IMR-90 (cell line): ENCODE measurements around the gene RAB33B. TPM values are rescaled to one million over a fixed set of nuclear protein-coding genes. Genes with fewer than 3 reads are reported as not detected.
A peak's percentile ranks its signal among the peaks of the same experiment; 100 is the strongest.

Source experiments
- ATAC-seq: fragments of 200-7000 bp; cut with Tn5 transposase; 2 replicates; pipeline ENCODE4 v1.9.1; 2020; ENCODE audit warnings: low read depth, mild to moderate bottlenecking, moderate library complexity
- BruUV-seq: library from RNA; stranded (reverse); fragments of 400-500 nt; replicated peaks from 2 replicates; lab custom pipeline; 2021; lab: Mats Ljungman, UMichigan
- CTCF ChIA-PET: fragments of 300-600 bp; formaldehyde crosslinking; extraction: SDS; loops from one replicate; lab custom pipeline; 2021; ENCODE audit warnings: antibody characterized with exemption; lab: Yijun Ruan, JAX
- POLR2A ChIA-PET: fragments of 300-600 bp; sonication (Branson Sonifier 250); formaldehyde crosslinking; loops from one replicate; lab custom pipeline; 2022; ENCODE audit warnings: antibody characterized with exemption; ENCODE audit not compliant: unreplicated experiment; lab: Charles Lee
- DNase-seq: peaks from one replicate; pipeline ENCODE4 v3.0.0; 2013
- H2AFZ ChIP-seq: replicated peaks from 2 replicates; pipeline ENCODE3; 2013; ENCODE audit warnings: low read length, mild to moderate bottlenecking; ENCODE audit not compliant: poor library complexity
- H2AK5ac ChIP-seq: 2 replicates; pipeline ENCODE4 v1.6.1; 2013; ENCODE audit warnings: low read depth, low read length, inconsistent platforms
- H2AK9ac ChIP-seq: replicated peaks from 2 replicates; pipeline ENCODE3; 2013; ENCODE audit warnings: mild to moderate bottlenecking, low read depth, low read length, moderate library complexity; ENCODE audit not compliant: poor library complexity
- H2BK120ac ChIP-seq: 2 replicates; pipeline ENCODE4 v1.6.1; 2013; ENCODE audit warnings: low read depth, low read length, inconsistent platforms
- H2BK15ac ChIP-seq: 3 replicates; pipeline ENCODE4 v1.6.1; 2013; ENCODE audit warnings: low read depth, low read length, inconsistent platforms
- H2BK20ac ChIP-seq: 2 replicates; pipeline ENCODE4 v1.6.1; 2013; ENCODE audit warnings: low read depth, mild to moderate bottlenecking, inconsistent platforms, low read length, moderate library complexity
- H2BK5ac ChIP-seq: 2 replicates; pipeline ENCODE4 v1.6.1; 2013; ENCODE audit warnings: mild to moderate bottlenecking, low read depth, low read length, inconsistent platforms; ENCODE audit not compliant: poor library complexity, severe bottlenecking
- H3K14ac ChIP-seq: replicated peaks from 2 replicates; pipeline ENCODE4 v1.6.1; 2013; ENCODE audit warnings: low read depth, low read length, inconsistent platforms
- H3K18ac ChIP-seq: 2 replicates; pipeline ENCODE4 v1.6.1; 2013; ENCODE audit warnings: low read depth, low read length, control low read depth
- H3K23ac ChIP-seq: 2 replicates; pipeline ENCODE4 v1.6.1; 2013; ENCODE audit warnings: low read depth, low read length, inconsistent platforms
- H3K27ac ChIP-seq: 2 replicates; pipeline ENCODE4 v1.5.1; 2013; ENCODE audit warnings: mild to moderate bottlenecking, control low read depth, low read length; ENCODE audit not compliant: insufficient read depth
- H3K27me3 ChIP-seq: 2 replicates; pipeline ENCODE4 v1.6.1; 2013; ENCODE audit warnings: low read length; ENCODE audit not compliant: control insufficient read depth, insufficient read depth
- H3K36me3 ChIP-seq: 2 replicates; pipeline ENCODE4 v1.6.1; 2013; ENCODE audit warnings: low read length, mixed read lengths; ENCODE audit not compliant: control insufficient read depth, insufficient read depth
- H3K4ac ChIP-seq: 2 replicates; pipeline ENCODE4 v1.6.1; 2013; ENCODE audit warnings: low read depth, low read length, inconsistent platforms
- H3K4me1 ChIP-seq: 2 replicates; pipeline ENCODE4 v1.6.1; 2013; ENCODE audit warnings: low read length, mixed read lengths; ENCODE audit not compliant: control insufficient read depth, insufficient read depth
- H3K4me2 ChIP-seq: 2 replicates; pipeline ENCODE4 v1.6.1; 2013; ENCODE audit warnings: low read depth, mild to moderate bottlenecking, control low read depth, low read length, moderate library complexity
- H3K4me3 ChIP-seq: 2 replicates; pipeline ENCODE4 v1.5.1; 2013; ENCODE audit warnings: low read depth, mild to moderate bottlenecking, control low read depth, low read length, moderate library complexity; ENCODE audit not compliant: insufficient read depth
- H3K56ac ChIP-seq: 2 replicates; pipeline ENCODE4 v1.6.1; 2013; ENCODE audit warnings: low read length, inconsistent platforms; ENCODE audit not compliant: insufficient read depth; ENCODE audit errors: extremely low read depth
- H3K79me1 ChIP-seq, 2 experiments: 2 replicates each; pipeline ENCODE4 v1.6.1; 2013; ENCODE audit warnings: low read length in 2 of 2, inconsistent platforms in 1 of 2, low read depth in 1 of 2
- H3K9ac ChIP-seq: 2 replicates; pipeline ENCODE4 v1.6.1; 2013; ENCODE audit warnings: low read depth, low read length, control low read depth
- H3K9me1 ChIP-seq: 2 replicates; pipeline ENCODE4 v1.6.1; 2013; ENCODE audit warnings: low read length, inconsistent platforms; ENCODE audit not compliant: insufficient read depth
- H3K9me3 ChIP-seq: 2 replicates; pipeline ENCODE4 v1.6.1; 2013; ENCODE audit warnings: low read length; ENCODE audit not compliant: control insufficient read depth, insufficient read depth
- H4K20me1 ChIP-seq: 2 replicates; pipeline ENCODE4 v1.6.1; 2013; ENCODE audit warnings: low read length, inconsistent platforms; ENCODE audit not compliant: insufficient read depth
- H4K5ac ChIP-seq: 2 replicates; pipeline ENCODE4 v1.6.1; 2013; ENCODE audit warnings: mild to moderate bottlenecking, low read depth, low read length, control low read depth
- H4K8ac ChIP-seq, 2 experiments: 2 replicates each; pipeline ENCODE4 v1.6.1; 2013; ENCODE audit warnings: low read depth in 2 of 2, low read length in 2 of 2, control low read depth in 1 of 2, inconsistent platforms in 1 of 2
- H4K91ac ChIP-seq: 2 replicates; pipeline ENCODE4 v1.6.1; 2013; ENCODE audit warnings: low read depth, low read length, inconsistent platforms; ENCODE audit not compliant: insufficient read depth
- CEBPB ChIP-seq: IDR thresholded peaks from 2 replicates; pipeline ENCODE4 v1.6.1; 2012; ENCODE audit warnings: low read depth, low read length, improper control_type of control experiment
- FOS ChIP-seq: fragments of 150-350 bp; IDR thresholded peaks from 2 replicates; pipeline ENCODE4 v1.6.1; 2016; ENCODE audit warnings: low read depth, low read length
- MAFK ChIP-seq: IDR thresholded peaks from 2 replicates; pipeline ENCODE4 v1.6.1; 2012; ENCODE audit warnings: low read depth, low read length, improper control_type of control experiment
- MAZ ChIP-seq: IDR thresholded peaks from 2 replicates; pipeline ENCODE4 v1.6.1; 2012; ENCODE audit warnings: low read depth, mild to moderate bottlenecking, low read length, improper control_type of control experiment, moderate library complexity, borderline replicate concordance
- MXI1 ChIP-seq: IDR thresholded peaks from 2 replicates; pipeline ENCODE4 v1.6.1; 2012; ENCODE audit warnings: low read depth, mild to moderate bottlenecking, low read length, moderate library complexity, borderline replicate concordance
- NFE2L2 ChIP-seq: fragments of 150-350 bp; IDR thresholded peaks from 2 replicates; pipeline ENCODE4 v1.6.1; 2016; ENCODE audit warnings: low read depth, mild to moderate bottlenecking, low read length
- POLR2A ChIP-seq: IDR thresholded peaks from 2 replicates; pipeline ENCODE4 v1.6.1; 2012; ENCODE audit warnings: mild to moderate bottlenecking, low read depth, low read length
- RAD21 ChIP-seq: IDR thresholded peaks from 2 replicates; pipeline ENCODE4 v1.6.1; 2012; ENCODE audit warnings: low read length, improper control_type of control experiment
- SMC3 ChIP-seq: fragments of 150-350 bp; IDR thresholded peaks from 2 replicates; pipeline ENCODE4 v1.6.1; 2016; ENCODE audit warnings: low read depth, mild to moderate bottlenecking, antibody characterized with exemption, low read length, moderate library complexity
- WGBS, 2 experiments: methylation state at CpG; one replicate each; pipeline versions ENCODE4 v1.1.5 to v1.1.7; 2013; ENCODE audit warnings: missing lambda C conversion rate in 2 of 2; ENCODE audit not compliant: insufficient read length in 1 of 2; ENCODE audit errors: extremely low coverage in 2 of 2; 5-methylcytosine and 5-hydroxymethylcytosine counted together
- dilution Hi-C: fragments of 300-500 bp; cut with HindIII; formaldehyde crosslinking; loops from one replicate; pipeline ENCODE4 v1.14.3; 2018; ENCODE audit warnings: low sequenced_read_pairs; ENCODE audit not compliant: unreplicated experiment
- in situ Hi-C: fragments of 300-500 bp; cut with MboI; formaldehyde crosslinking; loops from 3 replicates; pipeline ENCODE4 v1.14.3; 2019; ENCODE audit warnings: low sequenced_read_pairs, inconsistent platforms, mixed read lengths
- intact Hi-C: fragments of 100-400 bp; cut with micrococcal nuclease; formaldehyde crosslinking; loops from 2 replicates; pipeline ENCODE4 v1.10.0; 2022
- polyA plus RNA-seq, 3 experiments: library from polyadenylated mRNA; depleted of rRNA; stranded (reverse); fragments of >200 nt; gene quantifications; 2 replicates each; pipeline ENCODE4 v1.2.3, GENCODE V29; 2012; ENCODE audit warnings: low replicate concordance in 1 of 3
- total RNA-seq: library from RNA; depleted of rRNA; stranded (reverse); fragments of >200 nt; gene quantifications from 2 replicates; pipeline ENCODE4 v1.2.3, GENCODE V29; 2012
- TF ChIP-seq, protein P1 (sequence below): conservative IDR thresholded peaks from 2 replicates; pipeline ENCODE4 v1.5.1; 2012; ENCODE audit warnings: mild to moderate bottlenecking, low read depth, low read length, improper control_type of control experiment
- TF ChIP-seq, protein P2 (sequence below): fragments of 150-350 bp; IDR thresholded peaks from 2 replicates; pipeline ENCODE4 v1.6.1; 2017; ENCODE audit warnings: mild to moderate bottlenecking, antibody characterized with exemption, low read length, low read depth
- TF ChIP-seq, protein P3 (sequence below): fragments of 150-350 bp; IDR thresholded peaks from 2 replicates; pipeline ENCODE4 v1.6.1; 2016; ENCODE audit warnings: low read depth, mild to moderate bottlenecking, low read length, moderate library complexity, borderline replicate concordance

The RAB33B gene
- total and polyA plus RNA-seq, 2 of the 4 experiments (the other 2 are of a cell fraction), result 3.7 to 7.3 TPM

DNA sequence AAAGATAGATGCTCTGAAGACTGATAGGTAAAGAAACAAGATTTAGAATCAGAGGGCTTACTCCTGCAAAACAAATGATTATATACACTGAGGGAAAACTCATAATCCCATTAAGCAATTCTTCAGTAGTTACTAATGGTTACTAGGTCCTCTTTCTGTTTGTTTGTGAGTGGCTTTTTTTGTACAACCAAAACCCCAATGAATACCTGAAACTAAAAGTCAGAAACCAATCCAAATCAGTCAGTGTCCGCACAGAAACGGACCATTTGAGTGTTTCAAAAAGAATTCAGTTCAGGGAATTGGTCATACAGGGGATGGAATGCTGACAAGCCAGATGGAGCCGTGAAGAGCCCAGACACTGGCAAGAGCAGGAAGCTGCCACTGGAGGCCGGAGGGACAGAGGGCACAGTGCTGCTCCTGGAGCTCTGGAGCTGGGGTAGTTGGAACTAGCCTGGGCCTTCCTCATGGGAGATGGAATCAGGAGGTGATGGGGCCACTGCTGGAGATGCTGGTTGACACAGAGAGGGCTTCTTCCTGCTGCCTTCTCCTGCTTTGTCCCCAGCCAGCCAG lies 70.2 kb downstream of the RAB33B start:
- H3K9me1 ChIP-seq, result peaks cover 8% of the 10 kb centered on the region
- H4K91ac ChIP-seq, result no peak overlapping the region
- no peak overlapping the region for H3K4me3 ChIP-seq
- H3K18ac ChIP-seq, result no peak overlapping the region
- H3K4me2 ChIP-seq, result no peak overlapping the region
- no peak overlapping the region for H3K4ac ChIP-seq
- peaks cover 19% of the 10 kb centered on the region for H3K36me3 ChIP-seq
- no peaks in the 10 kb centered on the region for H3K27me3 ChIP-seq
- no peak overlapping the region for H2BK20ac ChIP-seq
- POLR2A ChIA-PET, result no interaction called here
- H2AFZ ChIP-seq, result no peak overlapping the region
- no peak overlapping the region for H3K23ac ChIP-seq
- no peaks in the 10 kb centered on the region for H3K9me3 ChIP-seq
- in situ Hi-C loops, result no loop called here
- peaks cover 6% of the 10 kb centered on the region; the same call in 1 of the 2 replicates for H4K20me1 ChIP-seq
- no peak overlapping the region for H2BK5ac ChIP-seq
- WGBS, 2 experiments, result 70% methylated on average over 2 of the region's 4 CpGs; no CpG with 5 or more reads in 1 of the 2 experiments
- H3K14ac ChIP-seq, result 0 out of 2 replicates have a peak overlapping the region, but pooled peaks have one; percentile 39
- intact Hi-C loops, result no loop called here
- no peak overlapping the region for H3K27ac ChIP-seq
- no peak overlapping the region for H2AK9ac ChIP-seq
- dilution Hi-C loops, result no loop called here
- H4K5ac ChIP-seq, result no peak overlapping the region
- CTCF ChIA-PET, result no interaction called here
- H2BK15ac ChIP-seq, result no peak overlapping the region
- H3K9ac ChIP-seq, result no peak overlapping the region
- H2AK5ac ChIP-seq, result no peak overlapping the region
- no peak overlapping the region for H2BK120ac ChIP-seq
- H4K8ac ChIP-seq, result no peak overlapping the region
- H3K56ac ChIP-seq, result no peak overlapping the region
- ATAC-seq, result peak; percentile 30
- peaks cover 3 to 10% of the 10 kb centered on the region in 2 experiments; a peak in 3 of 4 replicates for H3K79me1 ChIP-seq
- TF ChIP-seq FOS, result no peak
- TF ChIP-seq MAZ, result no peak
- TF ChIP-seq MXI1, result no peak
- no peak for TF ChIP-seq SMC3
- no peak for TF ChIP-seq RAD21
- no peak for TF ChIP-seq NFE2L2
- TF ChIP-seq CEBPB, result no peak
- TF ChIP-seq POLR2A, result no peak
- TF ChIP-seq, protein P1, sequence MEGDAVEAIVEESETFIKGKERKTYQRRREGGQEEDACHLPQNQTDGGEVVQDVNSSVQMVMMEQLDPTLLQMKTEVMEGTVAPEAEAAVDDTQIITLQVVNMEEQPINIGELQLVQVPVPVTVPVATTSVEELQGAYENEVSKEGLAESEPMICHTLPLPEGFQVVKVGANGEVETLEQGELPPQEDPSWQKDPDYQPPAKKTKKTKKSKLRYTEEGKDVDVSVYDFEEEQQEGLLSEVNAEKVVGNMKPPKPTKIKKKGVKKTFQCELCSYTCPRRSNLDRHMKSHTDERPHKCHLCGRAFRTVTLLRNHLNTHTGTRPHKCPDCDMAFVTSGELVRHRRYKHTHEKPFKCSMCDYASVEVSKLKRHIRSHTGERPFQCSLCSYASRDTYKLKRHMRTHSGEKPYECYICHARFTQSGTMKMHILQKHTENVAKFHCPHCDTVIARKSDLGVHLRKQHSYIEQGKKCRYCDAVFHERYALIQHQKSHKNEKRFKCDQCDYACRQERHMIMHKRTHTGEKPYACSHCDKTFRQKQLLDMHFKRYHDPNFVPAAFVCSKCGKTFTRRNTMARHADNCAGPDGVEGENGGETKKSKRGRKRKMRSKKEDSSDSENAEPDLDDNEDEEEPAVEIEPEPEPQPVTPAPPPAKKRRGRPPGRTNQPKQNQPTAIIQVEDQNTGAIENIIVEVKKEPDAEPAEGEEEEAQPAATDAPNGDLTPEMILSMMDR, result no peak
- TF ChIP-seq, protein P2, sequence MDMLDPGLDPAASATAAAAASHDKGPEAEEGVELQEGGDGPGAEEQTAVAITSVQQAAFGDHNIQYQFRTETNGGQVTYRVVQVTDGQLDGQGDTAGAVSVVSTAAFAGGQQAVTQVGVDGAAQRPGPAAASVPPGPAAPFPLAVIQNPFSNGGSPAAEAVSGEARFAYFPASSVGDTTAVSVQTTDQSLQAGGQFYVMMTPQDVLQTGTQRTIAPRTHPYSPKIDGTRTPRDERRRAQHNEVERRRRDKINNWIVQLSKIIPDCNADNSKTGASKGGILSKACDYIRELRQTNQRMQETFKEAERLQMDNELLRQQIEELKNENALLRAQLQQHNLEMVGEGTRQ, result no peak
- TF ChIP-seq, protein P3, sequence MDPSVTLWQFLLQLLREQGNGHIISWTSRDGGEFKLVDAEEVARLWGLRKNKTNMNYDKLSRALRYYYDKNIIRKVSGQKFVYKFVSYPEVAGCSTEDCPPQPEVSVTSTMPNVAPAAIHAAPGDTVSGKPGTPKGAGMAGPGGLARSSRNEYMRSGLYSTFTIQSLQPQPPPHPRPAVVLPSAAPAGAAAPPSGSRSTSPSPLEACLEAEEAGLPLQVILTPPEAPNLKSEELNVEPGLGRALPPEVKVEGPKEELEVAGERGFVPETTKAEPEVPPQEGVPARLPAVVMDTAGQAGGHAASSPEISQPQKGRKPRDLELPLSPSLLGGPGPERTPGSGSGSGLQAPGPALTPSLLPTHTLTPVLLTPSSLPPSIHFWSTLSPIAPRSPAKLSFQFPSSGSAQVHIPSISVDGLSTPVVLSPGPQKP, result no peak
- no peak for TF ChIP-seq MAFK
- DNase-seq, result peak; percentile 28
- peaks cover 10% of the 10 kb centered on the region for H3K4me1 ChIP-seq
- no TSS peak for BruUV-seq
